ENCODE measurements around the gene ANKH.

The ANKH gene

GRCh38 chr5:14696057-14696456, 175.5 kb downstream of the ANKH start:
- H3K4me3 Mint-ChIP-seq = no peak overlapping the region
- peaks cover 86% of the 10 kb centered on the region for H3K36me3 Mint-ChIP-seq (ENCODE audit: low read depth)
- H3K27ac Mint-ChIP-seq = no peak overlapping the region
- no peaks in the 10 kb centered on the region for H3K9me3 Mint-ChIP-seq
- H3K4me1 Mint-ChIP-seq (ENCODE audit: low read depth) = peaks cover 21% of the 10 kb centered on the region
- no peaks in the 10 kb centered on the region for H3K27me3 Mint-ChIP-seq
- intact Hi-C loops (cut with micrococcal nuclease) = no loop called here

- Mint-ChIP-seq H3K4me3 (no peak overlapping the region), H3K4me1 (ENCODE audit: low read depth) (peaks cover 15% of the 10 kb centered on the region), H3K27ac (no peak overlapping the region), H3K36me3 (ENCODE audit: low read depth) (peaks cover 93% of the 10 kb centered on the region), H3K27me3 (no peaks in the 10 kb centered on the region), H3K9me3 (no peaks in the 10 kb centered on the region)
- intact Hi-C loops (cut with micrococcal nuclease) = no loop called here
These were observed 176.4 kb downstream of the ANKH start for GRCh38 chr5:14695152-14695551.

- intact Hi-C loops (cut with micrococcal nuclease) = no loop called here
- Mint-ChIP-seq H3K36me3 (ENCODE audit: low read depth) (peaks cover 93% of the 10 kb centered on the region), H3K4me1 (ENCODE audit: low read depth) (peaks cover 7% of the 10 kb centered on the region), H3K27me3 (no peaks in the 10 kb centered on the region), H3K27ac (no peak overlapping the region), H3K9me3 (peaks cover 8% of the 10 kb centered on the region), H3K4me3 (no peak overlapping the region)
These were observed 178.5 kb downstream of the ANKH start for GRCh38 chr5:14693070-14693469.

GRCh38 chr5:14687023-14687665, 184.4 kb downstream of the ANKH start:
- no peaks in the 10 kb centered on the region for H3K27me3 Mint-ChIP-seq
- peaks cover 7% of the 10 kb centered on the region for H3K4me1 Mint-ChIP-seq (ENCODE audit: low read depth)
- no peak overlapping the region for H3K27ac Mint-ChIP-seq
- peaks cover 8% of the 10 kb centered on the region for H3K9me3 Mint-ChIP-seq
- no peak overlapping the region for H3K4me3 Mint-ChIP-seq
- H3K36me3 Mint-ChIP-seq (ENCODE audit: low read depth) = peaks cover 95% of the 10 kb centered on the region
- intact Hi-C loops (cut with micrococcal nuclease) = no loop called here

GRCh38 chr5:14686517-14686916, 185.1 kb downstream of the ANKH start:
- Mint-ChIP-seq H3K36me3 (ENCODE audit: low read depth) (peaks cover 97% of the 10 kb centered on the region), H3K27ac (no peak overlapping the region), H3K9me3 (peaks cover 8% of the 10 kb centered on the region), H3K4me3 (no peak overlapping the region), H3K4me1 (ENCODE audit: low read depth) (peaks cover 7% of the 10 kb centered on the region), H3K27me3 (no peaks in the 10 kb centered on the region)
- intact Hi-C loops (cut with micrococcal nuclease) = no loop called here

GRCh38 chr5:14685757-14686156, 185.8 kb downstream of the ANKH start:
- no peak overlapping the region for H3K4me3 Mint-ChIP-seq
- H3K9me3 Mint-ChIP-seq = peaks cover 8% of the 10 kb centered on the region
- H3K27ac Mint-ChIP-seq = no peak overlapping the region
- H3K27me3 Mint-ChIP-seq = no peaks in the 10 kb centered on the region
- intact Hi-C loops (cut with micrococcal nuclease) = loop anchor here (1.0 kb wide), 1 partner anchor 329 kb away; no protein-coding TSS in a partner anchor
- peaks cover 97% of the 10 kb centered on the region for H3K36me3 Mint-ChIP-seq (ENCODE audit: low read depth)
- peaks cover 7% of the 10 kb centered on the region for H3K4me1 Mint-ChIP-seq (ENCODE audit: low read depth)

- no peaks in the 10 kb centered on the region for H3K27me3 Mint-ChIP-seq
- no peak overlapping the region for H3K4me3 Mint-ChIP-seq
- intact Hi-C loops (cut with micrococcal nuclease) = loop anchor here (1.0 kb wide), 1 partner anchor 330 kb away; no protein-coding TSS in a partner anchor
- H3K36me3 Mint-ChIP-seq (ENCODE audit: low read depth) = peaks cover 95% of the 10 kb centered on the region
- H3K9me3 Mint-ChIP-seq = peaks cover 5% of the 10 kb centered on the region
- H3K27ac Mint-ChIP-seq = no peak overlapping the region
- H3K4me1 Mint-ChIP-seq (ENCODE audit: low read depth) = peaks cover 12% of the 10 kb centered on the region
These were observed 186.8 kb downstream of the ANKH start for GRCh38 chr5:14684757-14685156.

- Mint-ChIP-seq H3K27ac (no peak overlapping the region), H3K4me1 (ENCODE audit: low read depth) (peaks cover 15% of the 10 kb centered on the region), H3K27me3 (no peaks in the 10 kb centered on the region), H3K9me3 (no peaks in the 10 kb centered on the region), H3K36me3 (ENCODE audit: low read depth) (peaks cover 88% of the 10 kb centered on the region), H3K4me3 (no peak overlapping the region)
- intact Hi-C loops (cut with micrococcal nuclease) = no loop called here
These were observed 187.6 kb downstream of the ANKH start for GRCh38 chr5:14683906-14684455.

GRCh38 chr5:14681236-14681752, 190.3 kb downstream of the ANKH start:
- Mint-ChIP-seq H3K9me3 (no peaks in the 10 kb centered on the region), H3K27me3 (no peaks in the 10 kb centered on the region), H3K36me3 (ENCODE audit: low read depth) (peaks cover 79% of the 10 kb centered on the region), H3K27ac (no peak overlapping the region), H3K4me3 (no peak overlapping the region), H3K4me1 (ENCODE audit: low read depth) (peaks cover 34% of the 10 kb centered on the region)
- intact Hi-C loops (cut with micrococcal nuclease) = no loop called here

GRCh38 chr5:14679595-14679994, 192.0 kb downstream of the ANKH start:
- H3K9me3 Mint-ChIP-seq = no peaks in the 10 kb centered on the region
- no peaks in the 10 kb centered on the region for H3K27me3 Mint-ChIP-seq
- H3K4me3 Mint-ChIP-seq = no peak overlapping the region
- intact Hi-C loops (cut with micrococcal nuclease) = no loop called here
- H3K4me1 Mint-ChIP-seq (ENCODE audit: low read depth) = peaks cover 42% of the 10 kb centered on the region
- H3K36me3 Mint-ChIP-seq (ENCODE audit: low read depth) = peaks cover 76% of the 10 kb centered on the region
- H3K27ac Mint-ChIP-seq = no peak overlapping the region

- Mint-ChIP-seq H3K36me3 (ENCODE audit: low read depth) (peaks cover 76% of the 10 kb centered on the region), H3K27ac (no peak overlapping the region), H3K4me3 (no peak overlapping the region), H3K9me3 (no peaks in the 10 kb centered on the region), H3K4me1 (ENCODE audit: low read depth) (peaks cover 49% of the 10 kb centered on the region), H3K27me3 (no peaks in the 10 kb centered on the region)
- intact Hi-C loops (cut with micrococcal nuclease) = no loop called here
These were observed 192.7 kb downstream of the ANKH start for GRCh38 chr5:14678773-14679334.

GRCh38 chr5:14676320-14676719, 195.3 kb downstream of the ANKH start:
- no peaks in the 10 kb centered on the region for H3K9me3 Mint-ChIP-seq
- peaks cover 59% of the 10 kb centered on the region for H3K36me3 Mint-ChIP-seq (ENCODE audit: low read depth)
- peak overlapping the region; percentile 81 for H3K27ac Mint-ChIP-seq
- H3K27me3 Mint-ChIP-seq = no peaks in the 10 kb centered on the region
- intact Hi-C loops (cut with micrococcal nuclease) = no loop called here
- peak overlapping the region; percentile 37 for H3K4me3 Mint-ChIP-seq
- H3K4me1 Mint-ChIP-seq (ENCODE audit: low read depth) = peaks cover 74% of the 10 kb centered on the region

GRCh38 chr5:14675865-14676300, 195.7 kb downstream of the ANKH start:
- Mint-ChIP-seq H3K27me3 (no peaks in the 10 kb centered on the region), H3K9me3 (no peaks in the 10 kb centered on the region), H3K4me3 (peak overlapping the region; percentile 37), H3K27ac (peak overlapping the region; percentile 81), H3K4me1 (ENCODE audit: low read depth) (peaks cover 78% of the 10 kb centered on the region), H3K36me3 (ENCODE audit: low read depth) (peaks cover 55% of the 10 kb centered on the region)
- intact Hi-C loops (cut with micrococcal nuclease) = no loop called here

GRCh38 chr5:14674983-14675854, 196.4 kb downstream of the ANKH start:
- Mint-ChIP-seq H3K4me1 (ENCODE audit: low read depth) (peaks cover 80% of the 10 kb centered on the region), H3K4me3 (no peak overlapping the region), H3K27ac (peak overlapping the region; percentile 81), H3K36me3 (ENCODE audit: low read depth) (peaks cover 48% of the 10 kb centered on the region), H3K27me3 (no peaks in the 10 kb centered on the region), H3K9me3 (no peaks in the 10 kb centered on the region)
- intact Hi-C loops (cut with micrococcal nuclease) = no loop called here

Data from dendritic cell treated with granulocyte-macrophage colony-stimulating factor and Interleukin-4, amounts not matched to agents 40 ng/mL and 50 ng/mL, for 4 days (primary cell).